Activated CD8-positive, alpha-beta T cell treated with anti-CD3 and anti-CD28 coated beads, Interleukin-2, amount 10 ng/mL, durations not matched to agents 7 days and 5 days (primary cell): ENCODE data around the gene GUCY1A1. TPM values are rescaled to one million over a fixed set of nuclear protein-coding genes. Genes with fewer than 3 reads are reported as not detected.

ENCODE experiments used
- ATAC-seq: fragments of 150-1000 bp; cut with Tn5 transposase; one replicate; pipeline ENCODE4 v1.10.0; 2021; ENCODE audit warnings: moderate library complexity
- CTCF ChIA-PET: fragments of 350-600 bp; sonication (Branson Sonifier 250); formaldehyde crosslinking; loops from one replicate; lab custom pipeline; 2021; ENCODE audit warnings: antibody characterized with exemption; lab: Charles Lee
- POLR2A ChIA-PET: fragments of 350-600 bp; sonication (Branson Sonifier 250); formaldehyde crosslinking; loops from one replicate; lab custom pipeline; 2021; ENCODE audit warnings: antibody characterized with exemption; lab: Charles Lee
- DNase-seq: peaks from one replicate; pipeline ENCODE4 v3.0.0-alpha.2; 2020
- H3K27ac Mint-ChIP-seq: one replicate; pipeline ENCODE4 v1.8.0; 2021; ENCODE audit warnings: mild to moderate bottlenecking, mixed read lengths
- H3K27me3 Mint-ChIP-seq: one replicate; pipeline ENCODE4 v1.8.0; 2021; ENCODE audit warnings: low read depth, mixed read lengths
- H3K36me3 Mint-ChIP-seq: one replicate; pipeline ENCODE4 v1.8.0; 2021; ENCODE audit warnings: low read depth, mixed read lengths
- H3K4me1 Mint-ChIP-seq: one replicate; pipeline ENCODE4 v1.8.0; 2021; ENCODE audit warnings: low read depth, mixed read lengths
- H3K4me3 Mint-ChIP-seq: one replicate; pipeline ENCODE4 v1.8.0; 2021; ENCODE audit warnings: mild to moderate bottlenecking, mixed read lengths
- H3K9me3 Mint-ChIP-seq: one replicate; pipeline ENCODE4 v1.8.0; 2022; ENCODE audit warnings: mixed read lengths; ENCODE audit not compliant: insufficient read depth
- total RNA-seq, 2 experiments: library from RNA; stranded (reverse); gene quantifications; one replicate each; pipeline ENCODE4 v1.2.3, GENCODE V29; 2021

Gene GUCY1A1
- total RNA-seq, 2 experiments from 2014 or later, result 0.21 to 0.24 TPM

DNA sequence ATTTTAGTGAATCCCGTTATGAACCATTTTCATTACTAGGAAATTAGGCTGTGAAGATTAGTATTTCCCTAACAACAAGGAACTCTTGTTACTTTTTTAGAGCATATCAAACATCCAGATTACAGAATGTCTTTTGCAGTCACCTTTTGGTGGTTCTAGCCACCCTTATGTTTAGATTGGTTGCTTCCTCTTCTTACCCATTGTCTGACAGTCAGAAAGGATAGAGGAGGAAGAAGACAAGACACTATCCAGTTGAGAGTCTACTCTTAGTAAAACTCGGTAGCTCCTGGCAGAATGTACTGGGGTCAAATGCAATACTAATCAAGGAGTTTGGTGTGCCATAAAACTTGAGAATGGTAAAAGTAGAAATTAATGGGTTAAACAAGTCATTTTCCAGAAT, 1.6 kb upstream of the GUCY1A1 start:
- Mint-ChIP-seq H3K9me3 (no peaks in the 10 kb centered on the region), H3K27ac (no peak overlapping the region), H3K4me3 (no peak overlapping the region), H3K27me3 (peaks cover 50% of the 10 kb centered on the region), H3K4me1 (peaks cover 15% of the 10 kb centered on the region), H3K36me3 (no peaks in the 10 kb centered on the region)
- ChIA-PET CTCF (no interaction called here), POLR2A (no interaction called here)
- no peak for DNase-seq
- ATAC-seq, result no peak

DNA sequence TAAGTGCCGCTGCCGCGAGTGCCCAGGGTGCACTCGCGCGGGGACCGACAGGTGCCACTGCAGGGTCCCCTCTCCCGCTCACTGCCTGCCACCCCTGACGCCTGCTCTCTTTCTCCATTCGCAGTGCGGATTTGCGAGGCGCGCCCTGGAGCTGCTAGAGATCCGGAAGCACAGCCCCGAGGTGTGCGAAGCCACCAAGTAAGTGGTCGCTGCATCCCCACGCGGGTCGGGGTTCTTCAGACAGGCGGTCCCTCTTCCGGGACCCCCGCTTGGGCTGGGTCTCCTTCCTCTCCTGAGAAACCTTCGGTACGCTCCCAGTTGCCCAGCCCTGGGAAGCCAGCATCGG, 547 bp downstream of the GUCY1A1 start:
- no peaks in the 10 kb centered on the region for H3K9me3 Mint-ChIP-seq
- H3K4me1 Mint-ChIP-seq, result peaks cover 15% of the 10 kb centered on the region
- no peaks in the 10 kb centered on the region for H3K36me3 Mint-ChIP-seq
- peaks cover 57% of the 10 kb centered on the region for H3K27me3 Mint-ChIP-seq
- ChIA-PET CTCF (no interaction called here), POLR2A (no interaction called here)
- peak; percentile 83 for ATAC-seq
- H3K27ac Mint-ChIP-seq, result no peak overlapping the region
- DNase-seq, result peak; percentile 46
- peak overlapping the region; percentile 81 for H3K4me3 Mint-ChIP-seq

DNA sequence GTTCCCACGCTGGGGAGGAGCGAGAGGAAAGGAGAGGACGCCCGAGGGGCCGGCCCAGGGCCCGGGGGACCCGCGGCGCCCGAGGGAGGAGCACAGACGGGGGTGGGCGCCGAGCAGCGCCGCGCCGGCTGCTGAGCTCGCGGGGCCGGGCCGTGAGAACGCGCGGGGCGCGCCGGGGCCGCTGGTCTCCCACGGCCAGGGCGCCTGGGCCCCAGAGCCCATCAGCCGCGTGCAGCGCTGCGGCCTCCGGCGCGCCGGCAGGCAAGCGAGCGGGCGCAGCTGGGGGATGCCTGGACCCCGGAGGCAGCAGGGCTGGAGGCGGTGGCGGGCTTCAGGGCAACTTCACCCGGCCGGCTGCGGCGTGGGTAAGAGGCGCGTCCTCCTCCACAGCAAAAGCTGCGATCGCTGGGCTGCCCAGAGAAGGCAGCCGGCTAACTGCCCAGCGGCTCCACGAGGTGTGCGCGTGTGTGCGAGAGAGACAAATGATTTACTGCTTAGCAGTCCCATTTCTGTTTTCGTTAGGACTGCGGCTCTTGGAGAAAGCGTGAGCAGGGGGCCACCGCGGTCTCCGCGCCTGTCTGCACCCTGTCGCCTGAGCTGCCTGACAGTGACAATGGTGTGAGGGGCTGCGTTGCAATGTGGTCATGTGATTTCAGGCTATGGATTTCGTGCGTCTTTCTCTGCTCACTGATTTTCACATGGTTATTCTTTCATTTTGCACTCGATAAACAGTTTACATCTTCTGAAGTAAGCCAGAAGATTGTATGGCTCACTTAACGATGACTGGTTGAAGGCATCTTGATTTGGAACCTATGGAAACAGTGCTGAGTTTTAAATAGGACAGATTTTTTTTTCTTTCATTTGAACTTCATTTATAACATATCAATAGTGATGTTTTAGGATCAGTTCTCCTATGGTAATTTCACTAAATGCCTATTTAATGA, 1.2 kb downstream of the GUCY1A1 start:
- CTCF ChIA-PET, result no interaction called here
- H3K9me3 Mint-ChIP-seq, result no peaks in the 10 kb centered on the region
- H3K4me1 Mint-ChIP-seq, result peaks cover 15% of the 10 kb centered on the region
- no peak overlapping the region for H3K27ac Mint-ChIP-seq
- ATAC-seq (peak; percentile 73), DNase-seq (peak; percentile 22)
- H3K27me3 Mint-ChIP-seq, result peaks cover 54% of the 10 kb centered on the region
- POLR2A ChIA-PET, result no interaction called here
- H3K4me3 Mint-ChIP-seq, result peak overlapping the region; percentile 81
- H3K36me3 Mint-ChIP-seq, result no peaks in the 10 kb centered on the region

DNA sequence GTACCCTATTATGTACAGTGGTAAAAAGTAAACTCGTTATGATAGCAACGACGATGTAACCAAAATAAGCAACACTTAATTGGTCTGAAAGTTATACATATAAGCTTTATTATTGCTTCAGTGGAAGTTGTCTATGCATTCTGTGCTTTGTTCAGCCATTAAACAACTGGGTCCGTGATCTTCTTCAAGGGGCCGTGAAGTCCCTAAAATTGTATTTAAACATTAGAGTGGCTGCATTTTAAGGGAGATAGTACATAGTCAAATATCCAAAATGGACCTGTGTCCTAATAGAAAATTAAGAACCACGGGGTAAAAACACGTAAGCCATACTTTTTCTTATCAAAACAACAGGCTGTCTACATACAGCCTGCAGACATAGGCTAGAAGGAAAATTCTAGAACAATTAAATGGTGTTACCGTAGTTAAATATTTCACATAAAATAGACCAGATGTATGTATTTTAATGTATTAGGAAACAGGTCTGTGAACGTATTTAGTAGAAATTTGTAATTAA, 2.1 kb downstream of the GUCY1A1 start:
- no peak overlapping the region for H3K27ac Mint-ChIP-seq
- POLR2A ChIA-PET, result no interaction called here
- DNase-seq (no peak), ATAC-seq (no peak)
- CTCF ChIA-PET, result no interaction called here
- peaks cover 15% of the 10 kb centered on the region for H3K4me1 Mint-ChIP-seq
- H3K36me3 Mint-ChIP-seq, result no peaks in the 10 kb centered on the region
- peaks cover 57% of the 10 kb centered on the region for H3K27me3 Mint-ChIP-seq
- H3K9me3 Mint-ChIP-seq, result no peaks in the 10 kb centered on the region
- H3K4me3 Mint-ChIP-seq, result no peak overlapping the region

DNA sequence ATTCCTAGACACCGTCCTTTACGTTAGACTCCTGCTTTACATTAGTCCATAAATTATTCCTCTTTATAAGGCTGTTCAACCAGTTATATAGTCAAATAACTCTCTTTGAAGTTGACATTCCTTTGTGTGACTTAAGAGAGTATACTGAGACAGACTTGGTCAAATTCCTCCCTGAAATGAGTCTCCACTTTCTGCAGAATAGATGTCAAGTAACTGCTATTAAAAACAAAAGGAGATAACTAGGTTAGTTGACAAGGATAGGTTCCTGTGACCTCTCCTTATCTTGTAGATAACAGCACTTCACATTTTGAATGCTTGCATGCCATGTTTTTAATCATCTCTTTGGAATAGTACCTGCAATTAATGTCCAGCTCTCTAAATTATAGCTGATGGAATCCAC, 5.7 kb downstream of the GUCY1A1 start:
- no peak for ATAC-seq
- Mint-ChIP-seq H3K9me3 (no peaks in the 10 kb centered on the region), H3K4me1 (peaks cover 5% of the 10 kb centered on the region), H3K27me3 (peaks cover 26% of the 10 kb centered on the region), H3K27ac (no peak overlapping the region), H3K36me3 (no peaks in the 10 kb centered on the region), H3K4me3 (no peak overlapping the region)
- ChIA-PET CTCF (no interaction called here), POLR2A (no interaction called here)
- no peak for DNase-seq

DNA sequence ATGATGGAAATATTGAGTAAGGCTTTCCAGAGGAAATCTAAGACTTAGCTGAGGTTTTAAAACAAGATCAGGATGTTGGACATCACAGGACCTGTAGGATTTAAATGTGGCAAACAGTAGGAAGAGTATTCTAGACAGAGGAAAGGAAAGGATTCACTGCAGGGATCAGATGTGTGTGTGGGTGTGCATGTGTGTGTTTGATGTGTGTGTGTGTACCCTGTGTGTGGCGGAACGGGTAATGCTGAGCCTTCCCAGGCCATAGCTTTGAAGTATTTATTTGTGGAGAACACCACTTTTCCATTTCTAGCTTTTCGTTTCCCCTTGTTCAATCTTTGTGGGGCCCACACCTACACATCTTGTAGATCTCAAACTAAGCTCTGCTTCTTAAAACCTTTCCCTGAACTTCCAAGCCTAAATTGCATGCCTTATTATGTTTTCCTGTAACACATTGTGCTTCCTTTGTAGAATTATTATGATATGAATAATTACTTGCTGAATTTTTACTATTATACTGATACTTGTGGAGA, 6.9 kb downstream of the GUCY1A1 start:
- peak overlapping the region; percentile 18 for H3K27ac Mint-ChIP-seq
- DNase-seq (no peak), ATAC-seq (no peak)
- no peaks in the 10 kb centered on the region for H3K9me3 Mint-ChIP-seq
- ChIA-PET CTCF (no interaction called here), POLR2A (no interaction called here)
- no peaks in the 10 kb centered on the region for H3K36me3 Mint-ChIP-seq
- H3K27me3 Mint-ChIP-seq, result peaks cover 21% of the 10 kb centered on the region
- no peaks in the 10 kb centered on the region for H3K4me1 Mint-ChIP-seq
- H3K4me3 Mint-ChIP-seq, result no peak overlapping the region

DNA sequence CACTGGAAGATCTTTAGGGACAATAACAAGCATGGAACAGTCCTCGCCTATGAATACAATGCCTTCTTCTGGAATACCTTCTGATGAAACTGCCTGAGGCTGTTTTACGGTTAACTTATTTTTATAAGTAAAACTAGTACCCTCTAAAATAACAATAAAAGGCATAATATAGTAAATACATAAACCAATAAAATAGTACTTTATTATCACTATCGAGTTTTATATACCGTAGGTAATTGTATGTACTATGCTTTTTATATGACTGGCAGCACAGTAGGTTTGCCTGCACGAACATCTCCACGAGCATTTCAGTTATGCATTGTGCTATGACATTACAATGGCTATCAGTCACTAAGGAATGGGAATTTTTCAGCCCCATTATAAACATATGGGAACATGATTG, 8.0 kb downstream of the GUCY1A1 start:
- no peaks in the 10 kb centered on the region for H3K4me1 Mint-ChIP-seq
- no peaks in the 10 kb centered on the region for H3K36me3 Mint-ChIP-seq
- ChIA-PET CTCF (no interaction called here), POLR2A (no interaction called here)
- ATAC-seq, result no peak
- H3K9me3 Mint-ChIP-seq, result no peaks in the 10 kb centered on the region
- no peak for DNase-seq
- H3K27me3 Mint-ChIP-seq, result peaks cover 17% of the 10 kb centered on the region
- H3K27ac Mint-ChIP-seq, result no peak overlapping the region
- H3K4me3 Mint-ChIP-seq, result no peak overlapping the region

DNA sequence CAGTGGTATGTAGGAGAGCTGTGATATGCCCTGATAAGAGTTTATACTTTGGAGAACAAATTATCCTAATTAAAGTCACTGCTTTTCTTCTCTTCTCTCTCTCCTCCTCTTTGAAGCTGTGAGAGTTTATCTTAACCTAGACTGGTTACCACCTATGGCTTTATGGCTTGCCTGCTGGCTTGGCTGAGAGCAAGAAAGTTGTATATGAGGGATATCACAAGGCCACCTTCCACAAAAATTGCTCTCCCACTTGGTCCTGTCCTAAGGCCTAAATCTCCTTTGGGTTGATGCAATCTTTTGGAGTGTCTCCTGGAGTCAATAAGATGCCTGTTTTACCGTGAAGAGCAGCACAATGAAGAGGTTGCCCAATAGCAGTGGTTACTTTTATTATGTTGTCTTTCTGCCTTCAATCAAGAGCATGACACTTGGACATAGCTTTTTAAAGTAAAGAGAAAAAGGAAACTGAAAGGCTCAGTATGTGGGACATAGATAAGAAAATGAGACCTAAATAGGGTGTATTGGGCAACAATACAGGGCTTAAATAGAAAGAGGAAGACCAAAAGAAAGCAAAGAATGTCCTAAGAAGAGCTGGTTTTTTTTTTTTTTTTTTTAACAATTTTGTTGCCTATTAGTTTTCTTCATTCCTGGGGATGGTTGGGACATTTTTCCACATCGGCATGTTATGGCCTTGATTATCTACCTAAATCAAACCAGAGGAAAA, 9.2 kb downstream of the GUCY1A1 start:
- H3K27me3 Mint-ChIP-seq, result peaks cover 13% of the 10 kb centered on the region
- ATAC-seq (no peak), DNase-seq (no peak)
- no peak overlapping the region for H3K27ac Mint-ChIP-seq
- H3K9me3 Mint-ChIP-seq, result no peaks in the 10 kb centered on the region
- no peak overlapping the region for H3K4me3 Mint-ChIP-seq
- CTCF ChIA-PET, result no interaction called here
- H3K36me3 Mint-ChIP-seq, result no peaks in the 10 kb centered on the region
- no peaks in the 10 kb centered on the region for H3K4me1 Mint-ChIP-seq
- POLR2A ChIA-PET, result no interaction called here

DNA sequence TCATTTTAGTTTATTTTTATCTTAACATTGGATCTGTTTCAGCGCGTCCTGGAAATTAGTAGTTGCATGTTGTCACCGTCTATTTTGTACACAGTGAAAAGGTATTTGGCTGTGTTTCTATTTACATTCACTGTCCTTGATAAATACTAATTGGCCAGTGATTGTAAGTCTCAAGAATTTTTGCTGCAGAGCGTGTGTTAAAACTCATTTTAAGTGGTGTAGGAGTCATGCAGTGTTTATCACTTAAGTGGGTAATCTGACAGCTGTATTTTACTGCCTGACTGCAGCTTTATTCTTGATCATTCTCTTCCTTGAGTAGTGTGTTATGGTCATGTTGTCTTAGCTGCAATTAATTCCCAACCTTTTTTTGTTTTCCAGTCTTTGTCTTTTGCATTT, 9.8 kb downstream of the GUCY1A1 start:
- no peak overlapping the region for H3K27ac Mint-ChIP-seq
- ChIA-PET POLR2A (no interaction called here), CTCF (no interaction called here)
- H3K9me3 Mint-ChIP-seq, result no peaks in the 10 kb centered on the region
- ATAC-seq (no peak), DNase-seq (no peak)
- no peaks in the 10 kb centered on the region for H3K4me1 Mint-ChIP-seq
- no peak overlapping the region for H3K4me3 Mint-ChIP-seq
- H3K36me3 Mint-ChIP-seq, result no peaks in the 10 kb centered on the region
- H3K27me3 Mint-ChIP-seq, result peaks cover 9% of the 10 kb centered on the region

DNA sequence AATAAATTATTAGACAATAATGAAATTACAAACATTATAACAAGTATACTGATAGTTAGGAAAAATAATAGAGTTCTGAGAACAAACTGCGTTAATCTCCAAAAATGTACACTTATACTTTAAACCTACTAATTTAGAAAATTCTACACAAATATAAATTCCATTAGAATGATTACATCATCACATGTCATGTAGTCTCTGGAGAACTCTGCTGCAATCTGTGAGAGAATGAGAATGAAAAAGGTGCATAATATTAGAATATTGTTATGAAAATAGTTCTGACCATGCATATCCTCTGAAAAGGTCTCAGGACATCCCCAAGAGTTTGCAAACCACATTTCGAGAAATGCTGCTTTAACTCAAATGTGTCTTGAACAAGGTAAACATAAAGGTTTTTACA, 11.4 kb downstream of the GUCY1A1 start:
- no peak overlapping the region for H3K27ac Mint-ChIP-seq
- no peaks in the 10 kb centered on the region for H3K9me3 Mint-ChIP-seq
- POLR2A ChIA-PET, result no interaction called here
- H3K4me3 Mint-ChIP-seq, result no peak overlapping the region
- CTCF ChIA-PET, result no interaction called here
- no peaks in the 10 kb centered on the region for H3K4me1 Mint-ChIP-seq
- ATAC-seq (no peak), DNase-seq (no peak)
- H3K27me3 Mint-ChIP-seq, result peaks cover 10% of the 10 kb centered on the region
- no peaks in the 10 kb centered on the region for H3K36me3 Mint-ChIP-seq

DNA sequence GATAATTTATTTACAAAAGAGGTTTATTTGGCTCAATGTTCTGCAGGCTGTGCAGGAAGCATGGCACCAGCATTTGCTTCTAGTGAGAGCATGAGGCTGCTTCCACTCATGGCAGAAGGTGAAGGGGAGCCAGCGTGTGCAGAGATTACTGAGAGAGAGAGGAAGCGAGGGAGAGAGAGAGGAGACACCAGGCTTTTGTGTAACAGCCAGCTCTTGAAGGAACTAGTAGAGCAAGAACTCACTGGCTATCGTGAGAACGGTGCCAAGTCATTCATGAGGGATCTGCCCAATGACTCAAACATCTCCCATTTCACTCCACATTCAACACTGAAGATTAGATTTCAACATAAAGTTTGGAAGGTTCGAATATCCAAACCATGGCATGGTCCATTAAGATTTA, 12.7 kb downstream of the GUCY1A1 start:
- no peak for DNase-seq
- H3K36me3 Mint-ChIP-seq, result no peaks in the 10 kb centered on the region
- ATAC-seq, result no peak
- no peak overlapping the region for H3K4me3 Mint-ChIP-seq
- no peaks in the 10 kb centered on the region for H3K4me1 Mint-ChIP-seq
- CTCF ChIA-PET, result no interaction called here
- H3K27me3 Mint-ChIP-seq, result peaks cover 9% of the 10 kb centered on the region
- no peaks in the 10 kb centered on the region for H3K9me3 Mint-ChIP-seq
- H3K27ac Mint-ChIP-seq, result no peak overlapping the region
- POLR2A ChIA-PET, result no interaction called here

DNA sequence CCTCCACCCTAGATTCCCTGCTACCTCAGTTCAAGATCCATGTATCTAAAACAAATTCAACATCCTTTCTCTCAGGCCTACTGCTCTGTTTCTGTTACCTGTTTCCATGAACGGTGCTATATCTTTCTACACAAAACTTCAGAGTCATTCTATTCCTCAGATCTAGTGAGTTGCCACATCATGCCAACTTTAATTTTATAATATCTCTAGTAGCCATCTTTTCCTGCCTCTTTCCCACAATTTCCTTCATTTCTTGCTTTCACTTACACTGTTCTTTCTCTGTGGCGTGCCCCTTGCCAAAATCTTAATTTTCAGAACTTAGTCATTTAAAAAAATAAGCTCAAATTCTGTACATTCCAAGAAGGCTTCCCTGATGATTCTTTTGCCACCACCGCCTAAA, 15.2 kb downstream of the GUCY1A1 start:
- POLR2A ChIA-PET, result no interaction called here
- no peak overlapping the region for H3K27ac Mint-ChIP-seq
- DNase-seq (no peak), ATAC-seq (no peak)
- peaks cover 9% of the 10 kb centered on the region for H3K27me3 Mint-ChIP-seq
- no peaks in the 10 kb centered on the region for H3K36me3 Mint-ChIP-seq
- no peaks in the 10 kb centered on the region for H3K9me3 Mint-ChIP-seq
- CTCF ChIA-PET, result no interaction called here
- no peaks in the 10 kb centered on the region for H3K4me1 Mint-ChIP-seq
- H3K4me3 Mint-ChIP-seq, result no peak overlapping the region
